ENCODE results near the gene OR52I2. TPM values are rescaled to one million over a fixed set of nuclear protein-coding genes. Genes with fewer than 3 reads are reported as not detected.

The OR52I2 gene
- total RNA-seq, 1 donor from 2014 or later = not detected

GRCh38 chr11:4607781-4608666, 26.5 kb downstream of the OR52I2 start, which contains the start of gene TRIM68:
Gene TRIM68, minus strand, starts transcription at chr11:4608231. Its CDS starts 2,727 bp downstream, at chr11:4605504.
- Histone ChIP-seq H3K9me3 (replicated peaks) (no peaks in the 10 kb centered on the region), H3K4me3 (peak within 1 kb of the TSS; percentile 85), H3K36me3 (peaks cover 25% of the 10 kb centered on the region), H3K27ac (replicated peaks) (peak within 1 kb of the TSS; percentile 96), H3K27me3 (ENCODE audit: low read depth) (no peaks in the 10 kb centered on the region), H3K4me1 (peaks cover 38% of the 10 kb centered on the region)
- intact Hi-C loops (cut with micrococcal nuclease) = no loop called here
- DNase-seq = peak; percentile 98
- TF ChIP-seq CTCF (IDR thresholded peaks at IDR 0.05; ENCODE audit: borderline replicate concordance) = peak; percentile 21

GRCh38 chr11:4610258-4610935, 28.9 kb downstream of the OR52I2 start:
- no peaks in the 10 kb centered on the region for H3K9me3 ChIP-seq (replicated peaks)
- H3K4me1 ChIP-seq = peaks cover 38% of the 10 kb centered on the region
- intact Hi-C loops (cut with micrococcal nuclease) = no loop called here
- H3K27me3 ChIP-seq (ENCODE audit: low read depth) = no peaks in the 10 kb centered on the region
- no peak for TF ChIP-seq CTCF (IDR thresholded peaks at IDR 0.05; ENCODE audit: borderline replicate concordance)
- peak overlapping the region; percentile 76 for H3K27ac ChIP-seq (replicated peaks)
- H3K36me3 ChIP-seq = peaks cover 2% of the 10 kb centered on the region
- DNase-seq = no peak
- peak overlapping the region; percentile 46 for H3K4me3 ChIP-seq

- Histone ChIP-seq H3K36me3 (no peaks in the 10 kb centered on the region), H3K4me1 (peaks cover 25% of the 10 kb centered on the region), H3K27ac (replicated peaks) (no peak overlapping the region), H3K9me3 (replicated peaks) (no peaks in the 10 kb centered on the region), H3K4me3 (no peak overlapping the region), H3K27me3 (ENCODE audit: low read depth) (no peaks in the 10 kb centered on the region)
- TF ChIP-seq CTCF (IDR thresholded peaks at IDR 0.05; ENCODE audit: borderline replicate concordance) = no peak
- intact Hi-C loops (cut with micrococcal nuclease) = no loop called here
- DNase-seq = no peak
Observed at GRCh38 chr11:4611986-4612385, 30.4 kb downstream of the OR52I2 start.

GRCh38 chr11:4615856-4616444, 34.4 kb downstream of the OR52I2 start:
- no peaks in the 10 kb centered on the region for H3K4me1 ChIP-seq
- no peaks in the 10 kb centered on the region for H3K9me3 ChIP-seq (replicated peaks)
- H3K27me3 ChIP-seq (ENCODE audit: low read depth) = peaks cover 11% of the 10 kb centered on the region
- H3K27ac ChIP-seq (replicated peaks) = no peak overlapping the region
- intact Hi-C loops (cut with micrococcal nuclease) = no loop called here
- no peak for TF ChIP-seq CTCF (IDR thresholded peaks at IDR 0.05; ENCODE audit: borderline replicate concordance)
- H3K4me3 ChIP-seq = no peak overlapping the region
- no peaks in the 10 kb centered on the region for H3K36me3 ChIP-seq
- DNase-seq = no peak

GRCh38 chr11:4619514-4619913, 38.0 kb downstream of the OR52I2 start:
- peaks cover 11% of the 10 kb centered on the region for H3K27me3 ChIP-seq (ENCODE audit: low read depth)
- H3K4me1 ChIP-seq = no peaks in the 10 kb centered on the region
- H3K36me3 ChIP-seq = no peaks in the 10 kb centered on the region
- H3K27ac ChIP-seq (replicated peaks) = no peak overlapping the region
- H3K4me3 ChIP-seq = no peak overlapping the region
- intact Hi-C loops (cut with micrococcal nuclease) = no loop called here
- no peak for DNase-seq
- TF ChIP-seq CTCF (IDR thresholded peaks at IDR 0.05; ENCODE audit: borderline replicate concordance) = no peak
- peaks cover 5% of the 10 kb centered on the region for H3K9me3 ChIP-seq (replicated peaks)
